Left colon (tissue), 2 donors: ENCODE data around the gene ACOT8. TPM values are rescaled to one million over a fixed set of nuclear protein-coding genes. Genes with fewer than 3 reads are reported as not detected.
"Not testable (repeated sequence)": the region's sequence is repeated elsewhere in the genome, so short reads cannot be mapped to it uniquely, and the experiment has no call there.

Source experiments
- ATAC-seq: fragments of 200-7000 bp; cut with Tn5 transposase; one replicate; pipeline ENCODE4 v1.9.1; 2020; ENCODE audit warnings: mild to moderate bottlenecking, moderate library complexity
- DNase-seq, 2 donors: peaks; one replicate each; pipeline ENCODE4 v3.0.0-alpha.2; 2020
- intact Hi-C, 2 donors: fragments of 100-400 bp; cut with DNase I in 1 of 2; cut with micrococcal nuclease in 1 of 2; formaldehyde crosslinking; loops; one replicate each; pipeline versions ENCODE4 v1.11.2 to v1.14.0; 2022; cut with DNase I, micrococcal nuclease
- total RNA-seq, 2 donors: library from RNA; stranded (reverse); fragmentation: NEBNext Ultra II Directional; extraction: Animal tissue kit (Norgen Biotek cat#: 25700); gene quantifications; one replicate each; pipeline ENCODE4 v1.2.1, GENCODE V29; 2021
- donor health status: DM: no; HTN: no; CAD: no.
- donor health status: DM: yes; HTN: yes; CAD: no.

The ACOT8 gene
- total RNA-seq, 2 donors from 2014 or later = 46.5 to 47.9 TPM

DNA sequence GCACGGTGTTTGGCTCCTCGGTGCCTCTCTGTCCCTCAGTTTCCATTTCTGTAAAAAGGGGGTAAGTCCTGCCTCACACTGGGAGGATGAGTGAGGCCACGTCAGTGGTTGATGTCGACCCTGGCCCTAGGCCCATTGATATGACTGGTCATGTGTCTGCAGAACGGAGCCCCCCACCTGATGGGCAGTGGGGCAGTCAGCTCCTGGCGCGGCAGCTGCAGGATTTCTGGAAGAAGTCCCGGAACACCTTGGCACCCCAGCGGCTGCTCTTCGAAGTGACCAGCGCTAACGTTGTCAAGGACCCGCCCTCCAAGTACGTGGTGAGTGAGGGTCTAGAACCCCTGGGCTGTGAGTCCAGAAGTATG lies 22.4 kb downstream of the ACOT8 start:
- ATAC-seq = no peak
- intact Hi-C loops = no loop called here
- no peak for DNase-seq

DNA sequence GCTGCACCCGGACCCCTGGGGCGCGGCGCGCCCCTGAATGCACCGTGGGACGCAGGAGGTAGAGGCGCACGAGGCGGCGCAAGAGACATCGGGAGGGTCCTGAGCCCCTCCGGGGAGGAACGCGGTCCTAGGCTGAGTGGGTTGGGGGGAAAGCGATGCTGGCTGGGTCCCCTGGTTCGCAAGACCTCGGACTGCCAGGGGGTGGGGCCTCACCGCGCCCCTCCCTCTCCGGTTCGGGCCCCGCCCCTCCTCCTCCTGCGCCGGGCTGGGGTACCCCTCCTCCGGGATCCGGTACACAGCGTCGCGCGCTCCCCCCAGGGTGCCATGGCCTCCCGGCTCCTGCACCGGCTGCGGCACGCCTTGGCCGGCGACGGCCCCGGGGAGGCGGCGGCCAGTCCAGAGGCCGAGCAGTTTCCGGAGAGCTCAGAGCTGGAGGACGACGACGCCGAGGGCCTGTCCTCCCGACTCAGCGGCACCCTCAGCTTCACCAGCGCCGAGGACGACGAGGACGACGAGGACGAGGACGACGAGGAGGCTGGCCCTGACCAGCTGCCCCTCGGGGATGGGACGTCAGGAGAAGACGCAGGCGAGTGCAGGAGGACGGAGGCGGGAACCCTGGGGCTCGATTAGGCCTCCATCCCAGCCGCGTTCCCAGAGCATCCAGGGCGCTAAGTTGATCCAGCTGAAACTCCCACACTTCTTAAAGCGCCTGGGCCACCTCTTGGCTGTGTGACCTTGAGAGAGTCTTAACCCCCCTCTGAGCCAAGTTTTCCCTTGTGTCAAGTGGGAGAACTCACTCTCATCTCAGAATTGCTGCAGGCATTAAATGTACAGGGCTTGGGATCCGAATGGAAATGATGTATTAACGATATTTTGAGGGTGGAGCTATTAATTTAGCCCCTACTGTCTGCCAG lies 23.1 kb downstream of the ACOT8 start:
- DNase-seq (peak; percentile 63 to 73), ATAC-seq (peak; percentile 80)
- intact Hi-C loops = no loop called here

DNA sequence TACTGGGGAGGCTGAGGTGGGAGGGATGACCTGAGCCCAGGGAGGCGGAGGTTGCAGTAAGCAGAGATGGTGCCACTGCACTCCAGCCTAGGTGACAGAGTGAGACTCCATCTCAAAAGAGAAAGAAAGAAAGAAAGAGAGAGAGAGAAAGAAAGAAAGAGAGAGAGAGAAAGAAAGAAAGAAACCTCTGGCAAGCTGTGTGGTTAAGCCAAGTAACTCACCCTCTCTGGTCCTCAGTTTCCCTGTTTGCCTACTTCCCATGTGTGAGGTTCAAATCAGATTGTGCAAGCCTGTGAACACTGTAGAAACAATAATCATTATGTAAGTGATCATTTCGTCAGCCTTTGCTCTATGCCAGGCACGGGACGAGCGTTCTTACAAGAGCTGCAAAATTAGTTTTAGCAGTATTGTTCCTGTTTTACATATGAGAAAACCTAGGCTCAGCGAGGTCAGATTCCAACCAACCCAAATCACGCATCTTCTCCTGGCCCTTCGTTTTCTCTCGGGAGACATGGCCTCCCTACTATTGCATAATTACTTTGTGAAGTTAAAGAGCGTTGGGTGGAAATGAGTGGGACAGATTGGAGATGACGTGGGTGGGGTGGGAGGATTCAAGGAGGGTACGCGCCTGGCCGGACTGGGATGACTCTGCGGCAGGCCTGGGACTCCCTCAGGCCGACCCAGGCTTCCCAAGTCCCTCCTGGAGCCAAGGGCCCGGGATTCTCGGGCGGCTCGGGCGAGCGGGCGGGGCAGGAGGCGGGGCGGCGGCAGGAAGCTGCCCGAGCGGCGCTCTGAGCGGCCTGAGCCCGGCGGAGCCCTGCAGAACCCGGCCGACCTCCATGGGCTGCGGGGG lies 23.9 kb downstream of the ACOT8 start, which contains the start of gene SNX21:
Gene SNX21, plus strand, starts transcription at position 770 of the 853 bp plus-strand sequence. CDS start 121 bp downstream, outside the sequence.
- intact Hi-C loops = no loop called here
- DNase-seq (peak; percentile 82 to 83), ATAC-seq (peak; percentile 90)

DNA sequence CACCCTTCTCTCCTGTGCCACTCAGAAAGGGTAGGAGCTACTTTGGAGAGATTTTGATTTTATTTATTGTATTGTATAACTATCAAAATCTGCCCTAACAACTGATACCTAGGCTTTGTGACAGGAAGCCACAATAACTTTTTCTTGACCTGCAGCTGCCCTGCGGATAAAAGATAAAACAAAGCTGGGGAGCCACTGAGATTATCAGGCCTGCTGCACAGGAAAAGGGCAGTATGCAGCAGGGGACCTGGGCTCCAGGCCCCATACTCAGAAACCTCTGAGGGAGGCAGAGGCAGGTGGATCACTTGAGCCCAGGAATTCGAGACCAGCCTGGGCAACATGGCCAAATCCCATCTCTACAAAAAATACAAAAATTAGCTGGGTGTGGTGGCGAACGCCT lies 24.6 kb downstream of the ACOT8 start:
- ATAC-seq (no peak), DNase-seq (no peak)
- intact Hi-C loops = no loop called here

DNA sequence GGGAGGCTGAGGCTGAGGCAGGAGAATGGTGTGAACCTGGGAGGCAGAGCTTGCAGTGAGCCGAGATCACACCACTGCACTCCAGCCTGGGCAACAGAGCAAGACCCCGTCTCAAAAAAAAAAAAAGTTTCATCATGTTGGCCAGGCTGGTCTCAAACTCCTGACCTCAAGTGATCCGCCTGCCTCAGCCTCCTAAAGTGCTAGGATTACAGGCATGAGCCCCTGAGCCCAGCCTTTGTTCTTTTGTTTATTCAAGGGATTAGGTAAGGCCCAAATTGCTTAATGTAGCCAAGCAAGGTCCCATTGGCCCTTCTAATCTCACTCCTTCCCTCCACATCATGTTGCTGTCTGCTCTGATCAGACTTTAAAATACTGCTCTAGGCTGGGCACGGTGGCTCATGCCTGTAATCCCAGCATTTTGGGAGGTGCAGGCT lies 27.5 kb downstream of the ACOT8 start:
- DNase-seq, intact Hi-C loops, ATAC-seq: not testable (repeated sequence)

DNA sequence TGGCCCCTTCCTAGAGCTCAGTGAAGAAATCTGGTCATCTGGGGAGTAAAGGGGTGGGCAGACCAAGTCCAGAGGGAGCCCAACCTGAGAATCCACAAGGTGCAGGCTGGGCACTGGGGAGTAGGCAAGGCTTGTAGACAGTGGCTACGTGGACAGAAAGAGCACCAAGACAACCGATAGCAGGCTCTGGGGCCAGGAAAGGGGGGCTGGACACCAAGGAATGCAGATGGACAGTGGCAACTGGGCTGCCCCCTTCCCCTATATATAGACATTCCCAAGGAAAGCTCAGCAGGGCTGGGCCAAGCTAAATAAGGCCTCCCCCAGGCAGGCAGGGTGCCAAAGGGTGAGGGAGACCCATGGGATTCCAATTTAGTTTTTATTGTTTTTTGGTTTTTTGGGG lies 28.6 kb downstream of the ACOT8 start:
- DNase-seq (no peak), ATAC-seq (no peak)
- intact Hi-C loops = no loop called here

DNA sequence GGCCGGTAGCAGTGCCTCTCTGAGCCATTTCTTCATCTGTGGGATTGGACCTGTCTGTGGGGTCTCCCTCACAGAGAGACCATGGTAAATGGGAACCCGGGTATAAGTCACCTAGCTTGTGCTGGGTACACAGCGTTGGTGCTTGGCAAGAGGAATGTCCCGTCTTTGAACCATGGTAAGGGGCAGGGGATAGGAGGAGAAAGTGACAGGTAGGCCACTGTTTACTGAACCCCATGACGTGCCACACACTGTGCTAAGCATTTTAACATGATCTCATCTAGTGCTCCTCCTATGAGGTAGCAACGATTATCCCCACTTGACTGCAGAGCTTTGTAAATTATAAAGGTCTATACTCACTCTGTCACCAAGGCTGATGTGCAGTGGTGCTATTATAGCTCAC lies 29.5 kb downstream of the ACOT8 start:
- ATAC-seq = no peak
- DNase-seq = no peak
- intact Hi-C loops = no loop called here

DNA sequence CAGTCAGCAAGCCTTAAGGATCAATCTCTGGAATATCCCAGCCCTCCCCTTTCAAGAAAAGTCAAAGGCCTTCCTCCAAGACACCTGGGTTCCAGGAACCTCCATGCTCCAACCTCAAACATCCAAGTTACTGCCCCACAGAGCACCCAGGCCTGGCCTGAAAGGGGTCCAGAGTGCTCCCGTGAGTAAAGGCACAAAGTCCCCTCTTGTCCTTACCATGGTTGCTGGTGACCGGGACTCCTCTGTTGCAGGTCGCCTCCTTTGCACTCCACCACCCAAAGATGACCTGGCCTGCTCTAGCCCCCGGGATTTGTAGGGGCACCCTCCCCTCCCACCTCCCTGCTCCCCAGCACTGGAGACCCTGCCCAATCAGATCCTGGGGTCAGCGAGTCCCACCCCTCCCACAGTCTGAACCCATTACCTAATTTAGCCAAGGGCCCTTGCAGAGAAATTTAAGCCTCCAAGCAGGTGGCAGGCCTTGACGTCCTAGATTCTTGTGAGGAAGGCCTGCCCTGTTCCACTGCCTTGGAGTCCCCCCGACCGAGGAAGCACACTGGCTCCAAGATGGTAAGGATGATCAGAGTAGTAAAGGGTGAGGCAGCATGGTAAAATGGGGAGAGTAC lies 30.1 kb downstream of the ACOT8 start, which contains the start of gene TNNC2:
Gene TNNC2, minus strand, starts transcription at position 283 of the 623 bp plus-strand sequence. Its CDS starts 64 bp downstream, at position 219.
- intact Hi-C loops = no loop called here
- DNase-seq (no peak), ATAC-seq (no peak)

DNA sequence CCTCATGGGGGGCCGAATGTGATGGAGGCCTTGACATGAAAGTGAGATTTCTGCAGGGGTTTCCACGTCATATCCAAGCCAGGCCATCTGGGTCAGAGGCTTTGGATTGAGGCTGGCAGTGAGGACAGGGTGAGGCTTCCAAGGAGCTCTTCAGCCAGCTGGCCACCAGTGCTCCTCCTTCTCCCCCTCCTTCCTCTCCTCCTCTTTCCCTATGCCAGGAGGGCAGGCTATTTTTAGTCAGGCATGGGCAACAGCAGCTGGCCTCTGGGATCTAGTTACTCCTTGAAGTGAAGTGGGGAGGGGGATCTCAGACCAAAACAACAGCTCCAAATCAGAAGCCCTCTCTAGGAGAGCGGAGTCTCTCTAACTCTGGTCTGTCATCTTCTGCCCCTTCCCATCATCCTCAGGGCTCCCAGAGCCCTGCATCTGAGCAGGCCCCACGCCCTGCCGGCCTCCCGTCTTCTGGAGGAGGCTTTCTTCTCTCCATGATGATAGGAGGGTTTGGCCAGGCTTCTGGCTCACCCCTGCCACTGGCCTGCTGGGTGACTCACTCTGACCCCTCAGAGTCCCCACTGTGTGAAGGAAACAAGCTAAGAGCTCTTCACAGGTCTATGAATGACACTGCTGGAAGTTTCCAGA lies 30.7 kb downstream of the ACOT8 start:
- DNase-seq = no peak
- intact Hi-C loops = no loop called here
- ATAC-seq = no peak

DNA sequence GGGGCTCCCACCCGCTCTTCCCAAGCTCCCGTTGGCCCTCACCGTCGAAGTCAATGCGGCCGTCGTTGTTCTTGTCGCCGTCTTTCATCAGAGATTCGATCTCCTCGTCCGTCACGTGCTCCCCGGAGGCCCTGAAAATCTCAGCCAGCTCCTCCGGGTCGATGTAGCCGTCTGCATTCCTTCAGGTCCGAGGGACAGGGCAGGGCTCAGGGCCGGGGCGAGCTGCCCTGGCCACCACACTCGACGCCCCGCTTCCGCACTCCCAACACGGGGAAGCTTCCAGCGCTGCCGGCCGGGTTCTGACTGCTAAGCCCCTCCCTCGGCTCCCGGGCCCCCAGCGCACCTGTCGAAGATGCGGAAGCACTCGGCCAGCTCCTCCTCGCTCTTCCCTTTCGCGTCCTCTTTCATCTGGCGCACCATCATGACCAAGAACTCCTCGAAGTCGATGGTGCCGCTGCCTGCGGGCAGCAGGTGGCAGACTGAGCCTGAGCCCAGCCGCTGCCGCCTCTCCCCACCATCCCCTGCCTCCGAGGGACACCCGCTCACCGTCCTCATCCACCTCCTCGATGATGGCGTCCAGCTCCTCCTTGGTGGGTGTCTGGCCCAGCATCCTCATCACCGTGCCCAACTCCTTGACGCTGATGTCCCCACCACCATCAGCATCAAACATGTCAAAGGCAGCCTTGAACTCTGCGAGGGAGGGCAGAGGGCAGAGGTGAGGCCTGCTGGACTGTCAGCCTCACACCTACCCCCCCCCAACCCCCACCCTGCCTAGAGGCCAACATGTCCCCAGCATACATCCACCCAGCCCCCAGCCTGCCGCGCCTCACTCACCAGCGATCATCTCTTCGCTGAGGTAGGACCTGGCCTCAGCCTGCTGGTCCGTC lies 33.0 kb downstream of the ACOT8 start:
- ATAC-seq (peak; percentile 63), DNase-seq (peak; percentile 64 to 74)
- intact Hi-C loops = no loop called here

DNA sequence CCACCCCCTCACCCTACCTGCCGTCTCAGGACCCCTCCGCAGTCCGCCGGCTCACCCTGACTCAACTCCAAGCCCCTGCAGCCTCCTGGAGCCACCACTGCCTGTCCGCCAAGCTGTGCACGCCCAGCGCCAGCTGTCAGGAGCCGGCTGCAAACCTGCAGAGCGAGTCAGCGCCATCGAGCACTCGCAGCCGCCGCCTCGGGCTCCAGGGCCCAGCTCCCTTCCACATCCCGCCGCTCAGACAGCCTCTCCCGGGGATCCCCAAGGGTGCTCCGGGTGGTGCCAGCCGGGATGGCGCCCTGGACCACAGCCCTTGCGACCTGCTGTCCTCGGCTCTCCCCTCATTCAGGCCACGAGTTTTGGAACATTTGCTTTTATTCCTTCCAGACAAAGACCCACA lies 34.3 kb downstream of the ACOT8 start:
- ATAC-seq (peak; percentile 70), DNase-seq (peak; percentile 53 to 75)
- intact Hi-C loops = no loop called here

DNA sequence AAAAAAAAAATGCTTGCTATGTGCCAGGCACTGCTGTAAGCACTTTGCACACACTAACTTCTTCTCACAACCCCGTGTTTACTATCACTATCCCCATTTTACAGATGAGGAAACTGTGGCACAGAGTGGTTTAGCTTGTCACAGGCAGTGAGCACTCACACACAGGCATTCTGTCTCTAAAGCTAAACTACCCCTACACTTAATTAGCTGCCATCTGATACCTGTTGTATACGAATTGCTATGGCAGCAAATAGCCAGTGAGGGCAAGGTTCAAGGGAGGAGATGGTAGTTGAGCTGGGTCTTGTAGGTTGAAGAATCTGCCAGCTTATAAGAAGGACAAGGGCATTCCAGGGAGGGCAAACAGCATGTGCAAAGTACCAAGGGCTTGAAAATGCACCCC lies 35.2 kb downstream of the ACOT8 start:
- intact Hi-C loops = no loop called here
- DNase-seq = peak; percentile 42 to 57
- ATAC-seq = peak; percentile 82

DNA sequence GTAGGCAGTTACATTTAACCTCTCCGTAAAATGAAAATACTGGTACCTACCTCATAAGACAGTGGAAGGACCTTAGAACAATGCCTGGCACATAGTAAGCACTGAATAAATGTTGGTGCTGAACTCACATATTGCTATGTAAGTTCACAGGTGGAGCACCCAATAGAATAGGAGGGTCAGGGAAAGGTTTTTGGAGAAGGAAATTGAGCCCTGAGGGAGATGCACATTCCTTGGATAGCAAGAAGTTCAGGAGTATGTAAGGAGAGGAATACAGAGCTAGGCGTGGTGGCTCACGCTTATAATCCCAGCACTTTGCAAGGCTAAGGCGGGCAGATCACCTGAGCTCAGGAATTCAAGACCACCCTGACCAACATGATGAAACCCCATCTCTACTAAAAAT lies 37.7 kb downstream of the ACOT8 start:
- ATAC-seq (no peak), DNase-seq (no peak)
- intact Hi-C loops = no loop called here

DNA sequence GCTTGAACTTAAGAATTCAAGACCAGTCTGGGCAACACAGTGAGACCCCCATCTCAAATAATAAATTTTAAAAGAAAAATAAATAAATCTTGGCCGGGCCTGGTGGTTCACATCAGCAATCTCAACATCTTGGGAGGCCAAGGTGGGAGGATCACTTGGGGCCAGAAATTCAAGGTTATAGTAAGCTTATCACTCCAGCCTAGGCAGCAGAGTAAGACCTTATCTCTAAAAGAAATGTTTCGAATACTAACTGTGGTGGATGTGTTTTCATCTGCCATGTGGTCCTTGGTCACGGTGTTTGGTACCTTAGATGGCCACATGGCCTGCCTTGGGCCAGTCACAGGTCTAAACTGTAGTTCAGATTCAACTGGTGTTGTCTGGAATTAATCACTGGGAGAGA lies 39.0 kb downstream of the ACOT8 start:
- DNase-seq (no peak), ATAC-seq (no peak)
- intact Hi-C loops = no loop called here

DNA sequence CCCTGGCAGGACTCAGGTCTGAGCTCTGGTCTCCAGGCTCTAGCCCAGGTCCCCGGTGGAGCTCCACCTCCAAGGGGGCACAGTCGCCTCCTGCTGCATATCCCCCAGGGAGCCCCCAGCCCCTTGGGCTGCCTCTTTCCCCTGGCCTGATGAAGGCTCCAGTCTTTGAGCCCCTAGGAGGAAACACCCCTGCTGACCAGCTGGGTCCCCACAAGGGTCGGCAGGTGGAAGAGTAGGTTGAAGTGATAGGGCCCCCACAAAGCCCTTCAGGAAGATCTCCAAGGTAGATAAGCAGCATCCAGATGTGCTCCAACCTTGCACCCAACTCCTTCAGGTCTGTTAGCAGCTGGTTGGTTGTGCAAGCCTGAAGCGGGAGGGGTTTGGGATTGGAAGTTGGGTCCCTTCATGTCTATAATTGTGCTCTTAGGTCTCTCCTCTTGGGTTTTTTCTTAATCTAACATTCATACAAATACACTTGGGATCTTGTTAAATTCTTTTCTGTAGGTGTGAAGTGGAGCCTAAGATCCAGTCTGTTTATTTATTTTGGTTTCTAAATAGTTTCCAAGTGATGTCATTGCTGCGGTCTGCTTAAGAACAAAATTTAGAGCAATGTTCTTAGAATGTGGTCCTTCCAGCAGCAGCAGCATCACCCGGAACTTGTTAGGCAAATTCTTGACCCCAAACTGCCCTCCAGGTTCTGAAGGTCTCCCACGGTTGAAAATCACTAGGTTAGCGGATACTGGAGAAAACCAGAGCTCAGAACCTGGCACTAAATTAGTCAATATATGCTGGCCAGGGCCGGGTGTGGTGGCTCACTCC lies 39.6 kb downstream of the ACOT8 start:
- no peak for DNase-seq
- no peak for ATAC-seq
- intact Hi-C loops = no loop called here

DNA sequence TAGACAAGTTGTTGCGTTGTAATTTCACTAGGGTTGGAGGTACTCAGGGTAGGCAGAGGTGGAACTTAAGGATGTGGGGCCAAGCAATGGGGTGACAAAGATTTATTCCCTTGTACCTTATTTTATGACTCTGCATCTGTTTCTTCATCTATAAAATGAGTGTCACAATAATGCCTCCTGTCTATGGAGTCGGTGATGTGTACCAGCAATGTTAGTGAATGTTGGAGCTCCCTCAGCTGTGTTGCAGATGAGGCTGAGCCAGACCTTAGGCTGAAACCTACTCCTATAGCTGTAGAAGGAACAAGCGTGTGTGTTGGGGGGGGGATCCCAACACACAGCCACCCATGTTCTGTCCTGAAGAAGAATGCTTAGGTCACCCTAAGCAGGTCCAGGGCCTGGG lies 40.2 kb downstream of the ACOT8 start:
- no peak for ATAC-seq
- DNase-seq = no peak
- intact Hi-C loops = no loop called here

DNA sequence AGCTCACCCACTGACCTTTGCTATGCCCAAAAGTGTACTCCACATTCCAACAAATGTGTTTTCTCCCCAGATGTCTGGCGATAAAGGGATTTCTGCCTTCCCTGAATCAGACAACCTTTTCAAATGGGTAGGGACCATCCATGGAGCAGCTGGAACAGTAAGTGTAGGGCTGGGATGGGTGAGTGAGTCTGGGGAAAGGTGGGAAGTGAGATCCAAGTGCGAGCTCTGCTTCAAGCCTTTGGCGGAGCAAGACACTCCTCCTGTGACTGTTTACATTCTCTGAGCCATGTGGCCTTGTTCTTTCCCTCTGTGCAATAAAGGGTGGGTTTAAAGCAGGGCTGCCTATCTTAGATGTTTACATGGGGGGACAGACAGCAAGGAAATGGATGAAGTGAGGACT lies 42.9 kb downstream of the ACOT8 start:
- DNase-seq (no peak), ATAC-seq (no peak)
- intact Hi-C loops = no loop called here
